Measurements from ENCODE around the gene TAB2. TPM values are rescaled to one million over a fixed set of nuclear protein-coding genes. Genes with fewer than 3 reads are reported as not detected.
A peak's percentile ranks its signal among the peaks of the same experiment; 100 is the strongest.

TAB2 gene, protein sequence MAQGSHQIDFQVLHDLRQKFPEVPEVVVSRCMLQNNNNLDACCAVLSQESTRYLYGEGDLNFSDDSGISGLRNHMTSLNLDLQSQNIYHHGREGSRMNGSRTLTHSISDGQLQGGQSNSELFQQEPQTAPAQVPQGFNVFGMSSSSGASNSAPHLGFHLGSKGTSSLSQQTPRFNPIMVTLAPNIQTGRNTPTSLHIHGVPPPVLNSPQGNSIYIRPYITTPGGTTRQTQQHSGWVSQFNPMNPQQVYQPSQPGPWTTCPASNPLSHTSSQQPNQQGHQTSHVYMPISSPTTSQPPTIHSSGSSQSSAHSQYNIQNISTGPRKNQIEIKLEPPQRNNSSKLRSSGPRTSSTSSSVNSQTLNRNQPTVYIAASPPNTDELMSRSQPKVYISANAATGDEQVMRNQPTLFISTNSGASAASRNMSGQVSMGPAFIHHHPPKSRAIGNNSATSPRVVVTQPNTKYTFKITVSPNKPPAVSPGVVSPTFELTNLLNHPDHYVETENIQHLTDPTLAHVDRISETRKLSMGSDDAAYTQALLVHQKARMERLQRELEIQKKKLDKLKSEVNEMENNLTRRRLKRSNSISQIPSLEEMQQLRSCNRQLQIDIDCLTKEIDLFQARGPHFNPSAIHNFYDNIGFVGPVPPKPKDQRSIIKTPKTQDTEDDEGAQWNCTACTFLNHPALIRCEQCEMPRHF
- total RNA-seq (2021) = 45.3 to 55.6 TPM (median 47.2 TPM) in 3 replicates
- Bru-seq, nascent RNA = percentile 90 among the genes with signal in this experiment
- long read RNA-seq, experiment 1, full-length matches to known transcripts = 57 of 89 reads
- long read RNA-seq, experiment 1, partial matches to known transcripts = 14 of 89 reads
- long read RNA-seq, experiment 1, other reads (novel, unspliced or antisense) = 18 of 89 reads
- long read RNA-seq, experiment 2, full-length matches to known transcripts = 11 of 71 reads
- long read RNA-seq, experiment 2, partial matches to known transcripts = 22 of 71 reads
- long read RNA-seq, experiment 2, other reads (novel, unspliced or antisense) = 38 of 71 reads
- long read RNA-seq, experiment 3, partial matches to known transcripts = 1 of 2 reads
- long read RNA-seq, experiment 3, other reads (novel, unspliced or antisense) = 1 of 2 reads

DNA sequence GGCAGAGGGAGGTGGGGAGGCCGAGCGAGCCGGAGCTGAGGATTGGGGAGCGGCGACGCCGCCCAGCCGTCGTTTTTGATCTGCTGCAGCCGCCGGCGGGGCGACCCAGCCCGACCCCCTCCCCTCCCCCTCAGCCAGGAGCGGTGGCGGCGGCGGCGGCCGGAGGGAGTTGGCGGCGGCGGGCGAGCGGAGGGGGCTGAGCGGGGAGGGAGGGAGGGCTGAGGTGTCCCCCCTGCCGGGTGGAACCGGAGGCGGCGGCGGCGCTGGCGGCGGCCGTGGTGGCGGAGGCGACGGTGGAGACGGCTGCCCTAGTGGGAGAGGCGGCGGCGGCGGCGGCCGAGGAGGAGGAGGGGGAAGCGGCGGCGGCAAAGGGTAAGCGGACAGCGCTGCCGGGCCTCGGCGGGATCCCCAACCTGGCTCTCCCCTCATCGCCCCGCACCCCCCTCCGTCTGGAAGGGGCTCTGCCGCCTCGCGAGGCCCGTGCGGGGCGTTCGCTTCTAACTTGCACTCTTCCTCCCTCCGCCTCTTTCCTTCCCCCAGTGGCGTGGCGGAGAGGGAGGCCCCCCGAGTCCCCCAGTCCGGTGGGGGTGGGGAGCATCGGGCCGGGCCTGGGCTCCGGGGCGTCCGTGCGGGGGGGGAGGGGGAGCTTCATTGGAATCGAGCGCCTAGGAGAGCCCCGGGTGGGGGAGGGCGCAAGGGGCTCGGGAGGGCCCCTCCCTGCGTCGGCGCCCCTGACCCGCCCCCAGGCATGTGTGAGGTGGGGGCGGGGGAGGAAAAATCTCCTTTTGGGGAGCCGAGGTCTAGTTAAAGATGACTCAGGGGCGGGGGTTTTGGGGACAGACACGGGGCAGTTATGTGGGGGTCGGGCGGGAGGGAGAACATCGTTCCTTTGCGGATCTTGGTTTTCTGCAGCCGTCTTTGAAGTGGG lies at the start of gene TAB2:
Gene TAB2 (plus strand): TSS at position 69 of the 928 bp plus-strand sequence. CDS start 52,286 bp downstream, outside the sequence.
- POLR2A ChIA-PET = interaction anchor here (0.6 to 0.7 kb wide), 2 partner anchors 25 to 109 kb away, joined by 3 read pairs; no protein-coding TSS in a partner anchor
- no peaks in the 10 kb centered on the region for H3K9me3 Mint-ChIP-seq
- peaks cover 7% of the 10 kb centered on the region; the same call in 1 of the 2 replicates for H3K27me3 Mint-ChIP-seq (ENCODE audit: low read depth)
- peak; percentile 23; the same call in 1 of the 2 replicates for TF ChIP-seq MYBL2 (CRISPR knock-in tag; IDR thresholded peaks at IDR 0.05)
- TF ChIP-seq CREB1 (CRISPR knock-in tag; IDR thresholded peaks at IDR 0.05) = 0 out of 2 replicates have a peak, but pooled peaks have one; percentile 30
- TF ChIP-seq JUN (CRISPR knock-in tag; IDR thresholded peaks at IDR 0.05) = 0 out of 2 replicates have a peak, but pooled peaks have one; percentile 30
- TF ChIP-seq ZNF263 (CRISPR knock-in tag; IDR thresholded peaks at IDR 0.05; ENCODE audit: low read depth) = no peak
- no peak for TF ChIP-seq ZNF121 (CRISPR knock-in tag; IDR thresholded peaks at IDR 0.05)
- TF ChIP-seq, protein P1, sequence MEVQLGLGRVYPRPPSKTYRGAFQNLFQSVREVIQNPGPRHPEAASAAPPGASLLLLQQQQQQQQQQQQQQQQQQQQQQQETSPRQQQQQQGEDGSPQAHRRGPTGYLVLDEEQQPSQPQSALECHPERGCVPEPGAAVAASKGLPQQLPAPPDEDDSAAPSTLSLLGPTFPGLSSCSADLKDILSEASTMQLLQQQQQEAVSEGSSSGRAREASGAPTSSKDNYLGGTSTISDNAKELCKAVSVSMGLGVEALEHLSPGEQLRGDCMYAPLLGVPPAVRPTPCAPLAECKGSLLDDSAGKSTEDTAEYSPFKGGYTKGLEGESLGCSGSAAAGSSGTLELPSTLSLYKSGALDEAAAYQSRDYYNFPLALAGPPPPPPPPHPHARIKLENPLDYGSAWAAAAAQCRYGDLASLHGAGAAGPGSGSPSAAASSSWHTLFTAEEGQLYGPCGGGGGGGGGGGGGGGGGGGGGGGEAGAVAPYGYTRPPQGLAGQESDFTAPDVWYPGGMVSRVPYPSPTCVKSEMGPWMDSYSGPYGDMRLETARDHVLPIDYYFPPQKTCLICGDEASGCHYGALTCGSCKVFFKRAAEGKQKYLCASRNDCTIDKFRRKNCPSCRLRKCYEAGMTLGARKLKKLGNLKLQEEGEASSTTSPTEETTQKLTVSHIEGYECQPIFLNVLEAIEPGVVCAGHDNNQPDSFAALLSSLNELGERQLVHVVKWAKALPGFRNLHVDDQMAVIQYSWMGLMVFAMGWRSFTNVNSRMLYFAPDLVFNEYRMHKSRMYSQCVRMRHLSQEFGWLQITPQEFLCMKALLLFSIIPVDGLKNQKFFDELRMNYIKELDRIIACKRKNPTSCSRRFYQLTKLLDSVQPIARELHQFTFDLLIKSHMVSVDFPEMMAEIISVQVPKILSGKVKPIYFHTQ (CRISPR knock-in tag; IDR thresholded peaks at IDR 0.05) = no peak
- TF ChIP-seq, protein P2, sequence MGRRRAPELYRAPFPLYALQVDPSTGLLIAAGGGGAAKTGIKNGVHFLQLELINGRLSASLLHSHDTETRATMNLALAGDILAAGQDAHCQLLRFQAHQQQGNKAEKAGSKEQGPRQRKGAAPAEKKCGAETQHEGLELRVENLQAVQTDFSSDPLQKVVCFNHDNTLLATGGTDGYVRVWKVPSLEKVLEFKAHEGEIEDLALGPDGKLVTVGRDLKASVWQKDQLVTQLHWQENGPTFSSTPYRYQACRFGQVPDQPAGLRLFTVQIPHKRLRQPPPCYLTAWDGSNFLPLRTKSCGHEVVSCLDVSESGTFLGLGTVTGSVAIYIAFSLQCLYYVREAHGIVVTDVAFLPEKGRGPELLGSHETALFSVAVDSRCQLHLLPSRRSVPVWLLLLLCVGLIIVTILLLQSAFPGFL (CRISPR knock-in tag; IDR thresholded peaks at IDR 0.05; ENCODE audit: borderline replicate concordance) = no peak
- H3K36me3 Mint-ChIP-seq = no peaks in the 10 kb centered on the region
- peaks cover 39% of the 10 kb centered on the region for H3K4me1 Mint-ChIP-seq
- H3K4me3 Mint-ChIP-seq = peak within 1 kb of the TSS; percentile 93
- DNase-seq (ENCODE audit: low spot score) (peak; percentile 55), ATAC-seq (peak; percentile 28)
- CTCF ChIA-PET = interaction anchor here (0.6 to 1.2 kb wide), 3 partner anchors 70 to 122 kb away, joined by 3 read pairs; no protein-coding TSS in a partner anchor
- H3K27ac Mint-ChIP-seq = peak within 1 kb of the TSS; percentile 93

DNA sequence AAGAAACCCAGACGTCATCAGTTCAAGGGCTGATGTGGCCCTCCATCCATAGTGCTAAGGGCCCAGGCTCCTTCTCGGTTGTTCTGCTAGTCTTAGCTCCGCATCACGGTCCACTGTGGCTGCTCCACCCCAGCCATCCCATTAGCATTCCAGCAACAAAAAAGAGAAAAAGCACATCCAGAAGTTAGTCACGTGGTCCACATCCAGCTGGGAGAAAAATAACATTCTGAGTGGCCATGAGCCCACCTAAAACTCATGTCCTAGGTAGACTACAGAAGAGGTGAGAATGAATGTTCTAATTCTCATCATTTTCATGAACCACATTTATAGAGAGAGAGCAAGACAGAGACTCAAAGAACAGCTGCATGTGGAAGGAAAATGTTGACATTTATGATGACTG lies 49.4 kb upstream of the TAB2 start:
- peaks cover 18% of the 10 kb centered on the region for H3K9me3 Mint-ChIP-seq
- H3K27ac Mint-ChIP-seq = no peak overlapping the region
- peaks cover 6% of the 10 kb centered on the region; the same call in 1 of the 2 replicates for H3K4me1 Mint-ChIP-seq
- TF ChIP-seq JUN (CRISPR knock-in tag; IDR thresholded peaks at IDR 0.05) (no peak), GTF2I (CRISPR knock-in tag; conservative IDR thresholded peaks at IDR 0.05) (no peak), SMAD4 (CRISPR knock-in tag; IDR thresholded peaks at IDR 0.05) (no peak)
- TF ChIP-seq, protein P3, sequence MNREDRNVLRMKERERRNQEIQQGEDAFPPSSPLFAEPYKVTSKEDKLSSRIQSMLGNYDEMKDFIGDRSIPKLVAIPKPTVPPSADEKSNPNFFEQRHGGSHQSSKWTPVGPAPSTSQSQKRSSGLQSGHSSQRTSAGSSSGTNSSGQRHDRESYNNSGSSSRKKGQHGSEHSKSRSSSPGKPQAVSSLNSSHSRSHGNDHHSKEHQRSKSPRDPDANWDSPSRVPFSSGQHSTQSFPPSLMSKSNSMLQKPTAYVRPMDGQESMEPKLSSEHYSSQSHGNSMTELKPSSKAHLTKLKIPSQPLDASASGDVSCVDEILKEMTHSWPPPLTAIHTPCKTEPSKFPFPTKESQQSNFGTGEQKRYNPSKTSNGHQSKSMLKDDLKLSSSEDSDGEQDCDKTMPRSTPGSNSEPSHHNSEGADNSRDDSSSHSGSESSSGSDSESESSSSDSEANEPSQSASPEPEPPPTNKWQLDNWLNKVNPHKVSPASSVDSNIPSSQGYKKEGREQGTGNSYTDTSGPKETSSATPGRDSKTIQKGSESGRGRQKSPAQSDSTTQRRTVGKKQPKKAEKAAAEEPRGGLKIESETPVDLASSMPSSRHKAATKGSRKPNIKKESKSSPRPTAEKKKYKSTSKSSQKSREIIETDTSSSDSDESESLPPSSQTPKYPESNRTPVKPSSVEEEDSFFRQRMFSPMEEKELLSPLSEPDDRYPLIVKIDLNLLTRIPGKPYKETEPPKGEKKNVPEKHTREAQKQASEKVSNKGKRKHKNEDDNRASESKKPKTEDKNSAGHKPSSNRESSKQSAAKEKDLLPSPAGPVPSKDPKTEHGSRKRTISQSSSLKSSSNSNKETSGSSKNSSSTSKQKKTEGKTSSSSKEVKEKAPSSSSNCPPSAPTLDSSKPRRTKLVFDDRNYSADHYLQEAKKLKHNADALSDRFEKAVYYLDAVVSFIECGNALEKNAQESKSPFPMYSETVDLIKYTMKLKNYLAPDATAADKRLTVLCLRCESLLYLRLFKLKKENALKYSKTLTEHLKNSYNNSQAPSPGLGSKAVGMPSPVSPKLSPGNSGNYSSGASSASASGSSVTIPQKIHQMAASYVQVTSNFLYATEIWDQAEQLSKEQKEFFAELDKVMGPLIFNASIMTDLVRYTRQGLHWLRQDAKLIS (CRISPR knock-in tag; IDR thresholded peaks at IDR 0.05; ENCODE audit: borderline replicate concordance) = no peak
- ChIA-PET CTCF (no interaction called here), POLR2A (no interaction called here)
- peaks cover 6% of the 10 kb centered on the region; the same call in 1 of the 2 replicates for H3K36me3 Mint-ChIP-seq
- no peak for DNase-seq (ENCODE audit: low spot score)
- no peak overlapping the region for H3K4me3 Mint-ChIP-seq
- ATAC-seq = no peak
- peaks cover 4% of the 10 kb centered on the region; the same call in 1 of the 2 replicates for H3K27me3 Mint-ChIP-seq (ENCODE audit: low read depth)

Measured in WTC11 (cell line).